HG03108 (cell line): ENCODE results near the gene VTN.

ENCODE experiments used
- ATAC-seq: cut with Tn5 transposase; IDR thresholded peaks from one replicate; pipeline ENCODE4 v1.9.1; 2021; ENCODE audit warnings: moderate library complexity; ENCODE audit not compliant: unreplicated experiment

The VTN gene

DNA sequence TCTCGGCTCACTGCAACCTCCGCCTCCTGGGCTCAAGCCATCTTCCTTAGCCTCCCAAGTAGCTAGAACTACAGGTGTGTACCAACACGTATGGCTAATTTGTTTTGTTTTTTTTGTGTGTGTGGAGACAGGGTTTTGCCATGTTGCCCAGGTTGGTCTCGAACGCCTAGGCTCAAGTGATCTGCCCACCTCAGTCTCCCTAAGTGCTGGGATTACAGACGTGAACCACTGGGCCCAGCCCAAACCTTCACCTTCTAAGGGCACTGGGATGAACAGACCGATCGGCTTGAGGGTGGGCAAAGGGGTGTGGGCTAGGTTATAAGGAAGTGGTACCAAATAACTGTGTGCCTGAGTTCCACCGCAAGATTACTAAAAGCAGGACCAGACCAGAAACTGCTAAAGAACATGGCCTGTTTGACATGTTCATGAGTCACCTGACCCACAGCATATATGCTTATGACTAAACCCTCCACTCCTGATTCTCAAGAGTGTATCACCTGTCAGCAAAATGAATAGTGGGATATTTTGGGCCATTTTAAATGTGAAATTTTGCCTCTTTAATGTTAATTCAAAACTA is 43.0 kb downstream of the VTN start:
- ATAC-seq = no peak

DNA sequence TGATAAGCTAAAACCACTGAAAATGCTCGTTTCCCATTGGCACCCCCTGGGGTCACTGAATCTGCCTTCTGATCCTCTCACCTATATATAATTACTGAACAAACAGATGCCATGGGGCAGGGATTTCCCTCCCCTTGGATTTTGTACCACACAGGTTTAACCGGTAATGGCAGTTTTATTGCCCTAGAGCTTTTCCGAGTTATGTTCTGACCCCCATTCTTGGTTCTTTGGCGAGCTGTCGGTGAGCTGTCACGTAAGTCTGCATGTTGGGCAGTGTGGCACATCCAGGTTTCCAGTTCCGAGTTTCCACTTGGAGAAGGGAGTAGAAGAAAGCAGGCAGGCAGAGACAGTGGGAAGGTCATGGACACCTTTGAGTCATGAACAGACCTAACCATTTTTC is 44.0 kb downstream of the VTN start:
- no peak for ATAC-seq

DNA sequence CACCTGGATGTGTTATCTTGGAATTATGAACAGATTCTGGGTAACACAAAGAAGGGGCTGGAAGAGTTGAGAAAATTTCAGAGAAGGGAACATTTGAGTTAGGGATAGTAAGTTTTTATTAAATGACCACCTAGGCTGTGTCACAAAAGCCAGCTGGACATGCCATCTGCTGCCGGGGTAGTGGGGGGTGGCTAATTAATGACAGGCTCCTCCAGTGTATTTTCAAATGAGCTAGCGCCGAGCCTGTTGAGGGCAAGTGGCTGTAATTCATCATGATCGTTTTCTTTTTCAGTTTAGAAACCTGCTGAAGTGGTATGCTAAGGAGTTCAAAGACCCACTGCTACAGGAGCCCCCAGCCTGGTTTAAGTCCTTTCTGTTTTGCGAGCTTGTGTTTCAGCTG is 44.9 kb downstream of the VTN start:
- ATAC-seq = no peak

DNA sequence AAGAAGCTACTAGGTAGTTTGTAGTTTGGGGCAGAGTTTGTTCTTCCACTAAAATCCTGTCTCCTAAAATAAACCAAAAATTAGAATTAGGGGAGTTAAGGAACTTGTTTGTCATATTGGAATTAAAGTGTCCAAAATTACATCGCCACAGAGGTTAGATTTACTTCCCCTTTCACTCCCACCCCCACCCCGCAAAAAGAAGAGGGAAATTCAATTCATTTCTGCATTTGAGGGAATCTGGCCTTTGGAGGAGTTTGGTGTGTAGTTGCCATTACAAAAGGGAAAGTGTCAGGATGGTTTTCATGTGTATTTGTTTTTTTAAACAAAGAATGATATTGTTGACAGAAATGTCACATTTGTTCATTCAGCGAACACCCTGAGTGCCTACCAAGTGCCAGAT is 45.3 kb downstream of the VTN start:
- no peak for ATAC-seq

DNA sequence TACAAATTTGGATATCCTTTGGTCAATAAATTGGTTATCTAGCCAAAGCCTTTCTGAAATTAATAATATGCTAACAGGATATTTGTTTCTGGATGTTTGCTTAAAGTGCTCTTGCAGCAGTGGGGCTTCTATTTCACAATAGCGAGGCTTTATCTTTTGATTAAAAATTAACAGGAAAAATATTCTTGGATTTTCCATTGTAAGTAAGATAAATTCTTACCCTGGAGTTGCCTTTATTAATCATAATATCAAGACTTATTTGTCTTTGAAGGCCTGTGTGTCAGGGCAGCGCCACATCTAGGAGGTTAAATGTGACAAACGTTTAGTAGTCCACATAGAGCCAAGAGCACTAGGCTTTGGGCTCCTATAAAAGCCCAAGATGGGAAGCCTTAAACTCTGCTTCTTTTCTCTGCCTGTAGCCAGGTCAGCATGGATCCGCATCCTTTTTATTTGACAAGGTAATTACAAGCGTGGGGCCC is 45.8 kb downstream of the VTN start:
- ATAC-seq = no peak

DNA sequence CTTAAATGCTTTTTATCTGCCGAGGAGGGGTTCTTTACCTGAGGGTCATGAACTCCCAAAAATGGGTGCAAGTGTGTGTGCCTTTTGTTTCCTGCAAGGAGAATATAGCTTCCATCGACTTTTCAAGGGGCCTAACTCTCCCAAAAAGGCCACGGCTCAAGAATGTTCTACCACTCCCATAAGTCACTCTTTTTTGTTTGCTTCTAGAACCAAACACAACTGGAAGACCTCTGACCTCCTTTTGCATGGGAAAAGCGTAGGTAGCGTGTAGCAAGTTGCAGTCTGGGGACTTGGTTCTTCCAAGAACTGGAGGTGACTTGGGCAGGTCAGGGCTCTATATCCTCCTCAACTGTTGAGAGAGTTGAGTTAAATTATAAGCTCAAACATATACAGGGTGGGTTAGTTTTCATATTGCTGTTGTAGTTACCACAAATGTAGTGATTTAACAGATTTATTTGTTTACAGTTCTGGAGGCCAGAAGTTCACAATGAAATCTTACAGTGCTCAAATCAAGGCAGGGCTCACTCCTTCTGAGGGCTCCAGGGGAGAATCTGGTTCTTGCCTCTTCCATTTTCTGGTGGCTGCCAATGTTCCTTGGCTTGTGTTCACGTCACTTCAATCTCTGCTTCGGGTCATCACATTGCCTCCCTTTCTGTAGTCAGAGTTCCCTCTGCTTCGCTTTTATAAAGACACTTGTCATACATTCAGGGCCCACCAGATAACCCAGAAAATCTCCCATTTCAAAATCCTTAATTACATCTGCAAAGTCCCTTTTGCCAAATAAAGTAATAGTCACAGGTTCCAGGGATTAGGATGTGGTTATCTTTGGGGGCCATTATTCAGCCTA is 49.7 kb downstream of the VTN start:
- no peak for ATAC-seq

DNA sequence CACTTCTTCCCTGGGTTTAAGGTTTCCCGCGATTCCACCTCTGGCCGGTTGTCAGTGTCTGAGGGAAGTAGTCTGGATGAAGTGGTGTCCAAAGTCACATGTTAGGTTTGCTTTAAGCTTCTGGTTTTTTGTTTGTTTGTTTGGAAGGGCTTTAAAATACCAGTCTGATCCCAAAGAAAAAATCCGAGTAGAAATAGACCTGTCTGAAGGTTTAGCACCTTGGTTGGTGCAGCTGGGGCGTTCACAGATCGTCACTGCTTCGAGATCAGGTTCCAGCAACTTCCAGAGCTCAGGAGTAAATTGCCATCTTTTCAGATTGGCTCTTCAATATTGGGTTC is 50.5 kb downstream of the VTN start:
- no peak for ATAC-seq

DNA sequence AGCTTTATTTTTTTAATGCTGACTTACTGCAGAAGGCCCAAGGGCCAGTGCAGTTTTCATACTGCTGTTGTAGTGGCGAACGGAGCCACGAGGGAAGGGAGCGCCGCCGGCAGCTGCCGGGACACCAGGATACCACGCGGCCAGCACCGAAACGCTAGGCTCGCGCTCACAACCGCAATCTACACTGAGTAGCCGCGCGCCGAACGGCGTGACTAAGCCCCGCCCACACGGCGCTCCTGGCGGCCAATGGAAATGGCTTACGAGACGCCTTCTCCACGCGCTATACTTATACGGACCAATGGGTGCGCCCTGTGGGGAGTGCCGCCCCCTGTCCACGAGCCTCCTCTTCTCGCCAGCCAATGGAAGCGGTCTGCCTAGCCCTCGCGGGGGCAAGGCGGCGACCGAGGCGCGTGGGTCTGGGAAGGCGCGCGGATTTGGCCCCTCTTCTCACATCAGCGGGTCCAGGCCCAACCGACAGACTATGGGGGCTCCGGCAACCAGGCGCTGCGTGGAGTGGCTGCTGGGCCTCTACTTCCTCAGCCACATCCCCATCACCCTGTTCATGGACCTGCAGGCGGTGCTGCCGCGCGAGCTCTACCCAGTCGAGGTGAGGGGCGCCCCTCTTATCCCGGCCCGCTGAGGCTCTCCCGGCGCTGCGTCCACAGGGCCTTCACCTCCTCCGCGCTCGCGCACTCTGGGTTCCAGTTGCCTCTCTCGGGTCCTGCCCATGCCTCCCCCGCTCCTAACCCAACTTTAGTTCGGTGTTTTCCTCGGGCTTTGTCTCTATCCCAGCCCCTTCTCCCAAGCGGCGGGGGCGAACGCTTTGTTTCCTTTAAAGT is 51.1 kb downstream of the VTN start, which contains the start of gene TMEM97:
Gene TMEM97, plus strand, starts transcription at position 442 of the 839 bp plus-strand sequence. Its CDS starts 40 bp downstream, at position 482.
- peak; percentile 95 for ATAC-seq

DNA sequence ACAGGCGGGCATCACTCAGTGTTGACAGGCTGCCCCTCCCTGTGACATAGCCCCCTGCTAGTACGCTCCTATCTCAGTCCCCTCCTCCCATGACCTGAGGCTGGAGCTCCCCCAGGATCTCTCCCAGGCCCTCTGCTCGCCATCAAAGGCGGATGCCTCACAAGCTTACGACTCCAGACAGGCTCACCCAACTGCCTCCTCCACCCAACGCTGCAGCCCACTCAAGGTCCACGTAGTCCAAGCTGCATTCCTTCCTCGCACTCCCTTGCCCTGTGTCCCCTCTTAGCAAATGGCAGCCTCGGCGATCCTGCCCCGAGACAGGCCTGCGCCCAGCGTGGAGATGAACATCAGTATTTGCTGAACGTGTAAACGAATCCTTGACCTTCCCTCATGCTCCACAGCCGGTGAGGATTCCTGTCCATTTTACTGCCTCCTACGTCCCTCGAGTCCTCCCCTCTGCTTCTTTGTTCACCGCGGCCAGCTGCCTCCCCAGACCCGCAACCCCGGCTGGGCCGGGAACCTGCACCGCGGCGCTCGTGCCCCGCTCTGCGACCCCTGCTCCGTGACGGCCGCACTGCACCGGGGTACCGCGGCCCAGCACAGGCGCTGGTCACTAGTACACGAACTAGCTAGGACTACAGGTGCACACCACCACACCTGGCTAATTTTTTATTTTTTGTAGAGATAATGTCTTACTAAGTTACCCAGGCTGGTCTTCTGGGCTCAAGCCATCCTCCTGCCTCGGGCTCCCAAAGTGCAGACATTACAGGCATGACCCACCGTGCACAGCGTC is 51.9 kb downstream of the VTN start:
- ATAC-seq = peak; percentile 10
